ENCODE results near the gene PIAS2. TPM values are rescaled to one million over a fixed set of nuclear protein-coding genes. Genes with fewer than 3 reads are reported as not detected.

The PIAS2 gene
- total RNA-seq, 1 donor: 15.9 TPM

DNA sequence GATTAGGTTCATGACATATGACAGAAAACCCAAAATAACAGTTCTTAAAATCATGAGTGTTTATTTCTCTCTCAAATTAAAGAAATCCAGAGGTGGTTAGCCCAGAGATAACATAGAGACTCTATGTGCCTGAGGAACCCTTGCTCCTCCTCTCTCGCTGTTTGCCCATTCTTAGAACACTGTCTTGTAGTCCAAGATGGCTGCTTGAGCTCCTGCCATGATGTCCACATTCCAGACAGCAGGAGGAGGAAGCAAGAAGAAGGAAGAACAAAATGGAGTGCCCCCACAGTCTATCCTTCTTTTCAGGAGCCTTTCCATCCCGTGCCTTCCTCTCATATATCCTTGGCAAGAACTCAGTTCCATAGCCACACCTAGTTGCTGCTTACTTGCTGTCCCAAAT lies 146.6 kb downstream of the PIAS2 start:
- DNase-seq (ENCODE audit: low read depth in 2 of 3, low spot score in 2 of 3): no peak

DNA sequence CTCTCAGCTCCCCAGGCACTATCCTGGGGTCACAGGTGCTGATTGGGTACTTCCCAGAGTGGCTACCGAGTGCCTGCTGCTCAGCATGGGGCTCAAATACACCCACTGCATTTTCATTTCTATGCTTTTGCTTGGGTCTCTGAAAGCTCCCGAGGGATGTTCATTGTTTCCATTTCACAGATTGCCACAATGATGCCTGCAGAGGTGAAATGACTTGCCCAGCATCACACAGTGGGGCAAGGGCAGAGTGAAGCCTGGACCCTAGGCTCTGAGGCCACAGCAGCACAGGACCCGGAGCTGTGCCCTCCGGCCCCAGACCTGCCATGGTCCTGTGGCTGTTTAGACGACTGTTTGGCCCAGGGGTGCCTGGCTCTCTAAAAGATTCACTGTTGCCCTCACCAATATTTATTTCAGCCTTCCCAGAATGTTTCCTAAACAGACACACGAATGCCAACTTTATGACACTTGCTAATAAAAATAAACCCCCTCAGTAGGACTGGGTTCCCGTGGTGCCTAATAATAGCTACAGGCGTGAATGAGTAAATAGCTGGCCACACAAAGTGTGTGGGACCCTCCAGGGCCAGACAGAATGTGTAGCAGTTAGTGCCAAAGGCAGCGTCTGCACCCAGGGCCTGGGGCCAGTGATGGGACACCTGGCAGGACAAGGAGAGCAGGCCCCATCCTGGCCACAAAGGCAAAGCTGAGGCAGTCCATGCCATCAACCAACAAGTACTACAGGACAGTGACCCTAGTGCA lies 149.0 kb downstream of the PIAS2 start:
- DNase-seq (ENCODE audit: low read depth in 2 of 3, low spot score in 2 of 3): no peak

DNA sequence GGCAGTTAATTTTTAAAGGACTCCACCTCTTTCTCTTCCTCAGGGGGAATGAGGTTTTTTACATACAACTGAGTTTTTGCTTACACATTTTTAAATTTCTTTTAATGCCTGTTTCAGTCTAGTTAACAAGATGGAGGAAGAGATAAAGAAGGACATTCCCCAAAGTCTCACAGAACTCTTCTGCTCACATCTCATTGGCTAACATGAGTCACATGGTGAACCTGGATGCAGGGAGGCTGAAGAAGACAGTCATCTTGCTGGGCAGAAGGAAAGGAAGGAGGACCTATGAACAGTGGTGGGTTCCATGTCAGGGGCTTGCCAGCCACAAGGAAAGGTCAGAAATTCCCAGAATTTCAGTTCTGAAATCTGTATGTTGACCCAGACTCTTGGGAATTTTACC lies 150.1 kb downstream of the PIAS2 start:
- DNase-seq (ENCODE audit: low read depth in 2 of 3, low spot score in 2 of 3): no peak

DNA sequence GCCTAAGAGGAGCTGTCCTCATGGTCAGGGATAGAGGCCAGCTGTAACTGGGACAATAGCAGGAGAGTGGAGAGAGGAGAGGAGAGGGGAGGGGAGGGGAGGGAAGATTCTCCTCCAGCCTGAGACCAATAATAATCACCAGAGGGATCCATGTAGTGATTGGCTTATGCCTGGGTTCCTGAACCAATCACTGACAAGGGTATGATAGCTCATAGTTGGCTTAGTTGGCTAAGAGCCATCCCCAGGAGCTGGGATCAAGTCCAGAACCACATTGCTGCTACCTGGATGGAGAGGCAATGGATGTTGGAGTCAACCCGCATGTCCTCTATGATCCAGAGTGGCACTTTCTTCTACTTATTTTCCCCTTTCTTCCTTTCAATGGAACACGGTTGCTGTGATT lies 152.7 kb downstream of the PIAS2 start:
- no peak for DNase-seq (ENCODE audit: low read depth in 2 of 3, low spot score in 2 of 3)

DNA sequence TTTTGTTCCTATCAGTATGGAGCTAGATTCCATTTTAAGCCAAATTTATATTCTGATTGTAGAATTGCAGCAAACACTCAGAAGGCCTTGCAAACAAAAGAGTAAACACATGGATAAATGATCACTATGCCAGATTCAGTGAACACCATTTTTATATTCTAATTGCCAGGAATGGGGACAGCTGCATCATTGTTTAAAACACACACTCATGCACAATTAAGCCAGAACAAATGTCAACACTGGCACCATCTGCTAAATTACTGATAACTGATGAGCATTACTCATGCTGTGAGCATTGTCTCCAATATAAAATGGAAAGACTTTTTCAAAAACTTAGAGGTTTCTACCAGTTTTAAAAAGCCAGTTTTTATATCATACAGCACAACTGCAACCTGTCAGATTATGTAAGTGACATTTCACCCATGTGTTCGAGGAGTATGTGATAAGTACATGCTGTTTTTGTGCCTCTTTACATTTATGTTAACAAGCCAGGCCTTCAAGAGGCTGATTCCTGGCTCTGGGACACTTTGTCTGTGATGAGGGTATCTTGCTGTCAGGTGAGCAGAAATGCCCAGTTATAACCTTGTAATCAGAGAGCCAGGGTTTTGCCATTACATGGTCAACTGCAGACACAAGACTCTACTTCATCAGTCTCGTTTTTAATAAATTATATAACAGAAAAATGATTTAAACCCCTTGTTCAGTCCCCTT lies 156.1 kb downstream of the PIAS2 start:
- no peak for DNase-seq (ENCODE audit: low read depth in 2 of 3, low spot score in 2 of 3)

DNA sequence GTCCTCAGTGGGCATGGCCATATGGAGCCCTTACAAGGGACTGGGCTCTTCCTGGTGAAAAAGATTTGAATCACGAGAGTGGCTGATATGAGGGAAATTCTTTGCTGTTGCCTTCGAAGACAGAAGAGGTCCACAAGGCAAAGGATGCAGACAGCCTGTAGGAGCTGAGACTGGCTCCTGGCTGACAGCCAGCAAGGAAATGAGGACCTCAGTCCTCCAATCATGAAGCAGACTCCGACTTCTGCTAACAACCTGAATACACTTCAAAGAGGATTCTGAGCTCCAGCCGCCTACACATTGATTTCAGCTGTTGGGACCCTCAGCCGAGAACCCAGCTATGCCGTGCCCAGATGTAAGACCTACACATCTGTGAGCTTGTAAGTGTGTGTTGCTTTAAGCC lies 157.4 kb downstream of the PIAS2 start:
- no peak for DNase-seq (ENCODE audit: low read depth in 2 of 3, low spot score in 2 of 3)

DNA sequence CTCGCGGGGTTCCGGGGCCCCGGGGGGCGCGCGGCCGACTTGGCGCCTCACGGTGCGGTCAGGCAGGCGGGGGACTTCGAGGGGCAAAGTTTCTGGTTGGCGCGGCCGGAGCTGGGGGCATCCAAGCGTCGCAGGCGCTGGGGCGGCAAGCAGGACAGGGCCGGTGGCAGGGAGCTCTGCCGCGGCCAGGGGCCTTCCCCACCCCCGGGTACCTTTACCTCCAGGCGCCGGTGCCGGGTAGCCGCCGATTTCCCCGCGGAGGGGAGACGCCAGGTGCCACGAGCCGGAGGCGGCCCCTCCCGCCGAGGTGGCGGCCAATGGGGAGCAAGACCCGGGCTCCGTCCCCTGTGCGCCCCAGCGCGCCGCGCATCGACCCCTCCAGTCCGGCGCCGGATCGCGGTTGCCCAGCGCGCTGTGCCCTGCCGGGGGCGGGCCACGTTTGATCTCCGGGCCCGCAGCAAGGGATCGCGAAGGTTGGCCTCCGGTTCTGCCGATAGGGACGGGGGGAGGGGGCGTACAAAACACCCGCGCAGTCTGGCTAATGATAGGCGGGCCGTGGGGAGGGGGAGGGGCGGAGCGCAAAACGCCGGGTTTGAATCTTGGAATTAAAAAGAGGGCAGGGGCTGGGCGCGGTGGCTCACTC lies 160.6 kb downstream of the PIAS2 start, which contains the start of gene ST8SIA5:
Gene ST8SIA5 (minus strand): TSS at position 495 of the 643 bp plus-strand sequence. CDS start 545 bp downstream, outside the sequence.
- DNase-seq (ENCODE audit: low read depth in 2 of 3, low spot score in 2 of 3): no peak

DNA sequence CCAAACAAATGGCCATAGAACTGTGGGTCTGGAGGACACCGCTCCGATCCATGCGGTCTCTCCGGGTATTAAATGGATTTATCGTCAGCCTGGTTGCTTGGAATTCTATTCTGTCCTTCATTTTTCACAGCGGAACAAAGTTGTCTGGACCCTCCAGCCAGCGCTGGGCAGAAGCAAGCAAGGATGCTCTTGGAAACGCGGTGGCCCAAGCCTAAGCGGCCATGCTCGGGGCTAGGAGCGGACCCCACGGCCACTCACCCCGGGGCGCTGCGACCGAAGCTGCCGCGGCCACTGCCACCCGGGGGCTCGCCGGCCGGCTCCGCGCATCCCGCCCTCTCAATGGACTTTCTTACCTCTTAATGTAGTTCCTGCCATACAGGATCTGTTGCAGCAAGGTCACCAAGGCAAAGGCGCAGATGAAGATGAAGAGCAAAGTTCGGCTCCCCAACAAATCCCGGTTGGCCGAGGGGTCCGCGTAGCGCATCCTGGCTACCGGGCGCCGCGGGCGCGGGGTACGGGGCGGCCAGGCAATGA lies 161.2 kb downstream of the PIAS2 start:
- DNase-seq (ENCODE audit: low read depth in 2 of 3, low spot score in 2 of 3): no peak

DNA sequence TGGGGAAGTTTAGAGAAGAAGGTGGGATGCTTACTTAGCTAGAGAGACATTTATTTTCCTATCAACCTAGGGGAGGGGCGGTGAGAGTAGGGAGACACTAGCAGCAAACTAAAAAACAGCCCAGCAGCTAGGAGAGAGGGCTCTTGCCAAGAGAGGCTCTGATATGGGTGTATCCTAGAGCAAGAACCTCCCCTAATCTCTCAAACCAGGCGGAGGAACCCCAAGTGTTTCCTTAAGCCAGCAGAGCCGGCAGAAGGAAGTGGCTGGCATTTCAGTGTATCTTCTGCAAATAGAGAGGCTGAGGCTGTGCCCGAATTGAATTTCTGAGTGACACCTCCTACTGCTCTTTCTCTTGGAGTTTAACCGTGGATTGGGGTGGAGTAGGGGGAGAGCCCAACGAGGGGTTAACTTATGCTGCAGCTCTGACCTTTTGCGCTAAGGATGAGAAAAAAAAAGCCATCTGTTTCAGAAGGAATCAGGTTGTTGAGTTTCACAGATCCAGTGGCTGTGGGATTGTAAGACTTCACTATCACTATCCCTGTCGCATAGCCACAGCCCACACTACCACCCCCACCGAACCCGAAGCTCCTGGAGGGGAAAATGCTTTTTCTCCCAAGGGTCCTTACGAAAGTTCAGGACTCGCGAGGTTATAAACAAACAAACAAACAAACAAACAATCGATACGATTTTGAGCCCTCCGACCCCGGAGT lies 161.8 kb downstream of the PIAS2 start:
- DNase-seq (ENCODE audit: low read depth in 2 of 3, low spot score in 2 of 3): peak in 2 of 3 donors; percentile 54 to 78

DNA sequence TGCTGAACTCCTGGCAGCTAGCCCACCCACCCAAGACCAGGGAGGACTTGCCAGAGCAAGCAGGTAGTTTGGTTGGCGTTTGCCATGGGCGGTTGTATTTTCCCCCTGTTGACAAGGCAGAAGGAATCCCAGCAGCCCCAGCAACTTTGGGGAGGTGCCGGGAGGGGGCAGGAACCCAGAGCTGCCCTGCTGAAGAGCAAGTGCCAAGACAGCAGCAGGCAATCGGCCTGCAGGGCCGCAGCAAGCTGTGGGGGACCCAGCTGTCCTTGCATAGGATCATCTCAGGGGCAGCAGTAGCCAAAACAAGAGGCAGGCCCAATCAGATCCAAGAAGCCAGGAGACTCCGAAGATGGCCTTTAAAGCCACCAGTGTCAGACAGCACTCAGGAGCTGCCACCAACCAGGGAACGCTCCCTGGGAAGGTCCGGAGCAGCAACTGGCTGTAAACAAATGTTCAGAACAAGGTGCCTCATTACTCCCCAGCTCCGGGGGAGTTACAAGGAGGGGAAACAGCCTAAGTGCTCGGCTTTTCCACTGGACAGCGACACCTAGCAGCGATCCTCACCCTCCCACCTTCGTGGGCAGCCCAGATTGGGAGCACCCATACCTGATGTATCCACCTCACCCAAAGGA lies 162.5 kb downstream of the PIAS2 start:
- DNase-seq (ENCODE audit: low read depth in 2 of 3, low spot score in 2 of 3): no peak

DNA sequence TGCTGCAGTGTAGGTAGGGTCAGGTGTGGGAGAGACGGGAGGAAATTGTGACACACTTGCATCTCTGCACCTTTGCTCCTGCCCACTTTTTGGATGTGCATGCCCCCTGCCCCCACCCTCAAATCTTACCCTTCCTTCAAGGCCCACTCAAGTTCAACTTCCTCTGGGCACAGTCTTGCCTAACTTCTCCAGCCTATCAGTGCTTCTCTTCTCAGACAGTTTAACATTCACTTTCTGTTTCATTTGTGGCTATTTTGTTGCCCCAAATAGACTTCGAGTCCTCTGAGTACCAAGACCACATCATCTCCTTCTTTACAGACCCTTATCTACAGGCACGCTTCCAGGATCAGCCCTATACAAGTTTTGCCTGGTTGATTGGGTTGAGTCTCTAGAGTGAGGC lies 163.1 kb downstream of the PIAS2 start:
- peak in 1 of 3 donors; percentile 56 for DNase-seq (ENCODE audit: low read depth in 2 of 3, low spot score in 2 of 3)

Other genes with a start within 250 kb of the PIAS2 start
- under 0.01 TPM for gene ST8SIA5, start 160.5 kb downstream of the PIAS2 start, total RNA-seq
- 2.2 TPM for gene KATNAL2, start 95 bp upstream of the PIAS2 start, total RNA-seq
- not detected for gene ELOA2, start 118.1 kb upstream of the PIAS2 start, total RNA-seq
- gene HDHD2, start 233.0 kb upstream of the PIAS2 start, total RNA-seq: 11.3 TPM